Lower lobe of right lung (tissue), 2 donors: ENCODE measurements around the gene CTBP1. TPM values are rescaled to one million over a fixed set of nuclear protein-coding genes. Genes with fewer than 3 reads are reported as not detected.

ENCODE experiments used
- ATAC-seq, 2 donors: fragments of 200-7000 bp; cut with Tn5 transposase; one replicate each; pipeline ENCODE4 v1.9.1; 2020 to 2022; ENCODE audit warnings: mild to moderate bottlenecking in 2 of 2, moderate library complexity in 2 of 2
- DNase-seq: peaks from one replicate; pipeline ENCODE4 v3.0.0-alpha.2; 2020
- H3K27ac ChIP-seq: fragments of 200-600 bp; one replicate; pipeline ENCODE4 v1.8.0; 2022
- H3K27me3 ChIP-seq: fragments of 200-600 bp; one replicate; pipeline ENCODE4 v1.8.0; 2022; ENCODE audit warnings: low read depth
- H3K36me3 ChIP-seq: fragments of 200-600 bp; one replicate; pipeline ENCODE4 v1.8.0; 2022; ENCODE audit warnings: mild to moderate bottlenecking
- H3K4me1 ChIP-seq: fragments of 200-600 bp; one replicate; pipeline ENCODE4 v1.8.0; 2022
- H3K4me3 ChIP-seq: fragments of 200-600 bp; one replicate; pipeline ENCODE4 v1.8.0; 2022; ENCODE audit warnings: mild to moderate bottlenecking
- H3K9me3 ChIP-seq: fragments of 200-600 bp; one replicate; pipeline ENCODE4 v1.8.0; 2022
- intact Hi-C: fragments of 100-400 bp; cut with DNase I; formaldehyde crosslinking; loops from one replicate; pipeline ENCODE4 v1.11.0; 2022
- total RNA-seq: library from RNA; stranded (reverse); fragmentation: NEBNext Ultra II Directional; extraction: Animal tissue kit (Norgen Biotek cat#: 25700); gene quantifications from one replicate; pipeline ENCODE4 v1.2.1, GENCODE V29; 2021
- TF ChIP-seq, protein P1 (sequence below): fragments of 200-600 bp; IDR thresholded peaks from one replicate; pipeline ENCODE4 v1.8.0; 2022; ENCODE audit warnings: antibody characterized with exemption, mild to moderate bottlenecking
- donor health status: DM: no; HTN: yes; CAD: no; lungs with severe emphysema.

Gene CTBP1
- total RNA-seq, 1 donor from 2014 or later: 165 TPM

DNA sequence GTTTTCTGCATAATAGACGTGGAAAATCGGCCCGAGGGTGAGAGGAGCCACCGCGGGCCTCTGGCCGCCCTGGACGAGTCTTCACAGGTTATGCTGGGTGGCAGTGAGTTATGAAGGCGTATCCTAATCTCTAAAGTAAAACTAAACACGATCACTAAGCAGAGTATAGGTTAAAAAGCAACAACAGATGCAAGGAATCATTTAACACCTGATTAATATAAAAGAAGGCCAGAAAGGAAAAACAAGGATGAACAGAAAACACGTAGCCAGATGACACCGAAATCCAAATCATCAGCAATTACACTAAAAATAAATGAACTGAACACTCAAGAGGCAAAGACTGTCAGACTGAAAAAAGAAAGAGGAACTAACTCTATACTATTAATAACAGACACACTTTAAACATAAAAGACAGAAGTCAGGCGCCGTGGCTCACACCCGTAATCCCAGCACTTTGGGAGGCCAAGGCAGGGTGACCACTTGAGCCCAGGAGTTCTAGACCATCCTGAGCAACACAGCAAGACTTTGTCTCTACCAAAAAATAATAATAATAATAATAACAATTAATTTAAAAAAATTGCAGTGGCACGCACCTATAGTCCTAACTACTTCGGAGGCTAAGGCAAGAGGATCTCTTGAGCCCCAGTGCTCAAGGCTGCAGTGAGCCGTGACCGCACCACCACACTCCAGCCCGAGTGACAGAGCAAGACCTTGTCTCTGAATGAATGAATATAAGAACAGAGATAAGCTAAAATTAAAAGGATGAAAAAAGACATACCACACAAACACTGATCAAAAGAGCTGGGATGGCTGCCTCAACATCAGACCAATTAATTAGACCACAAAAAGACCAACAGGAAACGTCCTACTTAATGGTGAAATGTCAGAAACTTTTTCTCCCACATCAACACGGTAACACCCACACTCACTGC is 30.0 kb downstream of the CTBP1 start:
- TF ChIP-seq, protein P1, sequence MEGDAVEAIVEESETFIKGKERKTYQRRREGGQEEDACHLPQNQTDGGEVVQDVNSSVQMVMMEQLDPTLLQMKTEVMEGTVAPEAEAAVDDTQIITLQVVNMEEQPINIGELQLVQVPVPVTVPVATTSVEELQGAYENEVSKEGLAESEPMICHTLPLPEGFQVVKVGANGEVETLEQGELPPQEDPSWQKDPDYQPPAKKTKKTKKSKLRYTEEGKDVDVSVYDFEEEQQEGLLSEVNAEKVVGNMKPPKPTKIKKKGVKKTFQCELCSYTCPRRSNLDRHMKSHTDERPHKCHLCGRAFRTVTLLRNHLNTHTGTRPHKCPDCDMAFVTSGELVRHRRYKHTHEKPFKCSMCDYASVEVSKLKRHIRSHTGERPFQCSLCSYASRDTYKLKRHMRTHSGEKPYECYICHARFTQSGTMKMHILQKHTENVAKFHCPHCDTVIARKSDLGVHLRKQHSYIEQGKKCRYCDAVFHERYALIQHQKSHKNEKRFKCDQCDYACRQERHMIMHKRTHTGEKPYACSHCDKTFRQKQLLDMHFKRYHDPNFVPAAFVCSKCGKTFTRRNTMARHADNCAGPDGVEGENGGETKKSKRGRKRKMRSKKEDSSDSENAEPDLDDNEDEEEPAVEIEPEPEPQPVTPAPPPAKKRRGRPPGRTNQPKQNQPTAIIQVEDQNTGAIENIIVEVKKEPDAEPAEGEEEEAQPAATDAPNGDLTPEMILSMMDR: no peak
- intact Hi-C loops: no loop called here
- peaks cover 72% of the 10 kb centered on the region for H3K36me3 ChIP-seq
- H3K4me1 ChIP-seq: peaks cover 44% of the 10 kb centered on the region
- H3K9me3 ChIP-seq: no peaks in the 10 kb centered on the region
- no peak for ATAC-seq
- H3K27ac ChIP-seq: no peak overlapping the region
- H3K4me3 ChIP-seq: no peak overlapping the region
- DNase-seq: no peak
- H3K27me3 ChIP-seq: no peaks in the 10 kb centered on the region

DNA sequence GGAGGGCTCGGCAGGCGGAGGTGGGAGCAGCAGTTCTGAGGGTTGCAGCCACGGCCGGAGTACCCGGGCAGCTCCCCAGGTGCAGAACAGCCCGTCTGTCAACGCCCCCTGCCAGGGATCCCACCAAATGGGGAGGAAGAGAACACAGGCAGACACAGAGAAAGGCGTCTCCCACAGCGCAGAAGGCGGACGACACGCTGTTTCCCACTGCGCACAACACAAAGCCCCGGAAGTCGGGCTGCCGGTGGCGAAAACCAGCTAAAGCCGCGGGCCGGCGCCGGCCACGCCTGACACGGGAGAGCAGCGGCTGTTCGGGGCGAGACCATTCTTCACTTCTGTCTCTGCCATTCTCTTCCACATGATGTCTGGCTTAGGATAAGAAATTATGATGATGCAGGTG is 31.6 kb downstream of the CTBP1 start:
- DNase-seq: no peak
- TF ChIP-seq, protein P1: no peak
- intact Hi-C loops: no loop called here
- H3K9me3 ChIP-seq: no peaks in the 10 kb centered on the region
- H3K4me3 ChIP-seq: no peak overlapping the region
- no peak for ATAC-seq
- H3K36me3 ChIP-seq: peaks cover 72% of the 10 kb centered on the region
- peak overlapping the region; percentile 77 for H3K27ac ChIP-seq
- peaks cover 46% of the 10 kb centered on the region for H3K4me1 ChIP-seq
- no peaks in the 10 kb centered on the region for H3K27me3 ChIP-seq

DNA sequence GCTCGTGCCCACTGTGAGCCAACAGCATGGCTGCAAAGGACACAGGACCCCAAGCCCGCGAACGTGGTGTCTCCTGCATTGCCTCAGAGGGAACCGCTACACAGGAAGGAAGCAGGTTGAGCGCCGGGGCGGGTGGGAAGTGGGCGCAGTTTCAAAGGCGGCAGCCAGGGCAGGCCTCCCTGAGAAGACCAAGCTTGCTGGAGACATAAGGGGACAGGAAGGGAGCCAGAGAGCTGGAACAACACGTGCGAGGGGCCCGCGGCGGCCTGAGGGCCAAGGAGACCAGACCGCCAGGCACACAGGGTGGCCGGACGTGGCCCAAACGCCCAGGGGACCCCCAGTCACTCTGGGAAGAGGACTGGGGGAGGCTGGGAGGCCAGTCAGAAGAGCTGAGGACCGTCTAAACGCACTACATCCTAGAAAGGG is 32.0 kb downstream of the CTBP1 start:
- no peak for DNase-seq
- peak; percentile 17 to 36 for ATAC-seq
- H3K27ac ChIP-seq: peak overlapping the region; percentile 77

DNA sequence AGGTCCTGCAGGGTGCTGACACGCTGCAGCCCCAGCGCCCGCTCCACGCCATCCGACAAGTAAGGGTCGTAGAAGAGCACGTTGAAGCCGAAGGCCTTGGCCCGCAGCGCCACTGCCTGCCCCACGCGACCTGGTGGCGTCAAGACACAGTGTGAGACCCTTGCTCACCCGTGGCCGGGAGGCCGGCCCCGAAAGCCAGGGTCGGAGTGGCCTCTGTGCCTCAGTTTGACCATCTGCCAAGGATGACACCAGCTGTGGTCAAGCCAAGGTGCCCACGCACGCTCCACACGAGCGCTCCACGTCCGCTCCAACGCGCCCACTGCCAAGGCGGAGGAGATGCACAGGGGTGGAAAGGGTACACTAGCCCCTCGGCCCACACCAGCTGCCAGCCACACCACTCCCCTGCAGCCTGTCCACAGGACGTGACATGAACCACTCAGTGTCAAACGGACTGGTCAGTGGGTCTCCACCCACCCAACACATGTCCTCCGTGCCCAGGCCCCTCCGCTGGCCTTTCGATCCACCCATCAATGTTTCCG is 32.8 kb downstream of the CTBP1 start:
- peaks cover 58% of the 10 kb centered on the region for H3K4me1 ChIP-seq
- peak overlapping the region; percentile 77 for H3K27ac ChIP-seq
- H3K9me3 ChIP-seq: no peaks in the 10 kb centered on the region
- no peak overlapping the region for H3K4me3 ChIP-seq
- peaks cover 72% of the 10 kb centered on the region for H3K36me3 ChIP-seq
- ATAC-seq (peak in 1 of 2 donors; percentile 9), DNase-seq (no peak)
- TF ChIP-seq, protein P1: no peak
- intact Hi-C loops: no loop called here
- no peaks in the 10 kb centered on the region for H3K27me3 ChIP-seq

More for the DNA sequence above, 32.0 kb downstream of the CTBP1 start:
- TF ChIP-seq, protein P1: peak; percentile 22
- H3K4me3 ChIP-seq: no peak overlapping the region
- H3K27me3 ChIP-seq: no peaks in the 10 kb centered on the region
- intact Hi-C loops: no loop called here
- H3K9me3 ChIP-seq: no peaks in the 10 kb centered on the region
- H3K36me3 ChIP-seq: peaks cover 72% of the 10 kb centered on the region
- H3K4me1 ChIP-seq: peaks cover 51% of the 10 kb centered on the region

DNA sequence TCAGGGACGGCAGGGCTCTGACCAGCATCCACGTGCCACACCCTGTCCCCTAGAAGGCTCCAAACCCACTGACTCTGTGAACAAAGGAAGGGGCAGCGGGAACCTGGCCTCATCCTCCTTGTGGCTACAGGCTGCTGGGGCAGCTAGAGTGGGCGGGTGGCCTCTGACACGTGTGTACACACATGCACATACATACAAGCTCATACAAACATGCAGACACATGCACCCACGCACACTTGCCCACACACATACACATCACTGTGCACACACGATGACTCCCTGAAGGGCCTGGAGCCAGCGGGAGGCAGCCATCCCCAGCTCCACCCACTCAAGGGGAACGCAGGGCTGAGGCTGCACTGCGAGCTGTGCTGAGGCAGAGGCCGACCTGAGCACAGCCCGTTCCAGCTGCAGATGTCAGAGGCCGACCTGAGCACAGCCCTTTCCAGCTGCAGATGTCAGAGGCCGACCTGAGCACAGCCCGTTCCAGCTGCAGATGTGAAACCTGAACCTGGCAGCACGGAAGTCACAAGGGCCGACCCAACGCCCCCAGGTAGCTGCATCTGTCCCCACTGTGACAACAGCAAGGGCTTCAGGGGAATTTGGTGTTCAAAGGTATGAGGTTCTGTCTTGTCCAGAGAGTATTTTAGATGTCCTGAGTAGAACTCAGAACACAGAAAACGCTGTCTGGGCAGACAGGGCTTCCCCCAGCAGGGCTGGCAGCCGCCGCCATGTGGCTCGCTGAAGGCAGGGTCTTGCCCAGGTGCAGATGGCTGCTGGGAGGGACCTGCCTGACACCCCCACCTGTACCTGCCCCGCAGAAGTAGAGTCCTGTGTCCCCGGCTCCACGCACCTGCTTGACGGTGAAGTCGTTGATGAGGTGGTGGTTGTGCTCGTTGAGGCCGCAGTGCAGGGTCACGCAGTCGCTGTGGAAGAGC is 33.5 kb downstream of the CTBP1 start:
- ATAC-seq: peak in 1 of 2 donors; percentile 13
- Histone ChIP-seq H3K4me3 (no peak overlapping the region), H3K27ac (peak overlapping the region; percentile 77), H3K9me3 (no peaks in the 10 kb centered on the region), H3K27me3 (no peaks in the 10 kb centered on the region), H3K36me3 (peaks cover 70% of the 10 kb centered on the region), H3K4me1 (peaks cover 65% of the 10 kb centered on the region)
- TF ChIP-seq, protein P1: no peak
- intact Hi-C loops: no loop called here
- no peak for DNase-seq
